Esophagus muscularis mucosa (tissue), 4 donors: Measurements from ENCODE around the gene PARVB. TPM values are rescaled to one million over a fixed set of nuclear protein-coding genes. Genes with fewer than 3 reads are reported as not detected.

Experiments used
- DNase-seq: peaks from one replicate; pipeline ENCODE4 v3.0.0-alpha.2; 2017; ENCODE audit errors: extremely low spot score
- H3K27ac ChIP-seq, 4 donors: fragments of 200-600 bp; sonication (generic); replicated peaks in 1 of 4; 1 replicate in 3 of 4; 2 replicates in 1 of 4; pipeline ENCODE4 v1.5.1; 2016 to 2019; ENCODE audit warnings: mild to moderate bottlenecking in 1 of 4
- H3K27me3 ChIP-seq, 4 donors: fragments of 200-600 bp; sonication (generic); one replicate each; pipeline versions ENCODE4 v1.5.1 to v1.6.0; 2016 to 2019
- H3K36me3 ChIP-seq, 4 donors: fragments of 200-600 bp; sonication (generic); one replicate each; pipeline ENCODE4 v1.5.1; 2016 to 2019
- H3K4me1 ChIP-seq, 4 donors: fragments of 200-600 bp; sonication (generic); one replicate each; pipeline ENCODE4 v1.5.1; 2016 to 2019
- H3K4me3 ChIP-seq, 4 donors: fragments of 200-600 bp; sonication (generic); 1 replicate in 2 of 4; 2 replicates in 2 of 4; pipeline ENCODE4 v1.5.1; 2016 to 2019; ENCODE audit warnings: mild to moderate bottlenecking in 4 of 4, moderate library complexity in 1 of 4
- H3K9me3 ChIP-seq, 4 donors: fragments of 200-600 bp; sonication (generic); 1 replicate in 3 of 4; 2 replicates in 1 of 4; pipeline ENCODE4 v1.5.1; 2016 to 2019
- EP300 ChIP-seq: sonication (generic); formaldehyde crosslinking; IDR thresholded peaks from one replicate; pipeline ENCODE4 v1.6.1; 2017; ENCODE audit warnings: antibody characterized with exemption
- POLR2A ChIP-seq: fragments of 450-650 bp; IDR thresholded peaks from one replicate; pipeline ENCODE4 v1.6.1; 2017; ENCODE audit warnings: antibody characterized with exemption, moderate library complexity, mild to moderate bottlenecking, low read depth
- POLR2AphosphoS5 ChIP-seq, 2 donors: sonication (generic); formaldehyde crosslinking; IDR thresholded peaks; one replicate each; pipeline ENCODE4 v1.6.1; 2017; ENCODE audit warnings: antibody characterized with exemption in 2 of 2
- WGBS: methylation state at CpG from one replicate; pipeline ENCODE4 v1.1.5; 2018; 5-methylcytosine and 5-hydroxymethylcytosine counted together
- intact Hi-C: fragments of 100-400 bp; cut with DNase I; formaldehyde crosslinking; loops from one replicate; pipeline ENCODE4 v1.15.1; 2023
- total RNA-seq, 4 donors: library from RNA; depleted of rRNA; stranded (reverse); fragments of >200 nt; gene quantifications; one replicate each; pipeline versions ENCODE4 v1.1.0 to v1.2.1, GENCODE V29; 2016
- TF ChIP-seq, protein P1 (sequence below), 3 experiments: fragments of 200-600 bp in 2 of 3; fragments of 450-650 bp in 1 of 3; sonication (generic) in 2 of 3; IDR thresholded peaks; one replicate each; pipeline ENCODE4 v1.5.1; 2017 to 2019; ENCODE audit warnings: antibody characterized with exemption in 3 of 3, mild to moderate bottlenecking in 2 of 3, moderate library complexity in 1 of 3

PARVB gene
- total RNA-seq, 4 donors from 2014 or later: 22.0 to 107 (median 45.5) TPM

DNA sequence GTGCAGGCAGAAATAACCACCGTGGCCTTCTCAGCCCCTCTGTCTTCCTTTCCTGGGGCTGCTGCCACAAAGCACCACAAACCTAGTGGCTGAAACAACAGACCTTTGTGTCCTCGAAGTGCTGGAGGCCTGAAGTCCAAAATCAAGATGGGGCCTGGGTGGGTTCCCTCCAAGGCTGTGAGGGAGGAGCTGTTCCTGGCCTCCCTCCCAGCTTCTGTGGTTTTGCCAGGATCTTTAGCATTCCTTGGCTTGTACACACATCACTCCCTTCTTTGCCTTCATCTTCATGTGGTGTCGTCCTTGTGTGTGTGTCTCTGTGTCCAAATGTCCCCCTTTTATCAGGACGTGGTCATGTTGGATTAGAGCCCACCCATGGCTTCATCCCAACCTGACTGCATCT, 127.6 kb downstream of the PARVB start:
- intact Hi-C loops: loop anchor here (10.0 kb wide), 1 partner anchor 157 kb away; no protein-coding TSS in a partner anchor
- H3K9me3 ChIP-seq: no peaks in the 10 kb centered on the region
- 72% methylated on average over 4 of the region's 4 CpGs for WGBS
- no peaks in the 10 kb centered on the region for H3K27me3 ChIP-seq
- peaks cover 0 to 22% (median 15%) of the 10 kb centered on the region in 4 donors for H3K4me1 ChIP-seq
- DNase-seq: no peak
- no peak for TF ChIP-seq EP300
- no peak for TF ChIP-seq POLR2AphosphoS5 (IDR thresholded peaks at IDR 0.05)
- no peak for TF ChIP-seq POLR2A
- H3K36me3 ChIP-seq: peaks cover 3 to 69% (median 29%) of the 10 kb centered on the region in 4 donors
- H3K4me3 ChIP-seq: no peak overlapping the region
- H3K27ac ChIP-seq: no peak overlapping the region

GRCh38 chr22:44153710-44154109, 129.6 kb downstream of the PARVB start:
- Histone ChIP-seq H3K9me3 (no peaks in the 10 kb centered on the region), H3K4me3 (no peak overlapping the region), H3K27me3 (no peaks in the 10 kb centered on the region), H3K36me3 (peaks cover 3 to 74% (median 33%) of the 10 kb centered on the region in 4 donors), H3K4me1 (peaks cover 4 to 17% (median 9%) of the 10 kb centered on the region in 4 donors), H3K27ac (no peak overlapping the region)
- intact Hi-C loops: loop anchor here (10.0 kb wide), 1 partner anchor 159 kb away; no protein-coding TSS in a partner anchor
- TF ChIP-seq EP300: no peak
- no peak for TF ChIP-seq POLR2A
- TF ChIP-seq, protein P1, sequence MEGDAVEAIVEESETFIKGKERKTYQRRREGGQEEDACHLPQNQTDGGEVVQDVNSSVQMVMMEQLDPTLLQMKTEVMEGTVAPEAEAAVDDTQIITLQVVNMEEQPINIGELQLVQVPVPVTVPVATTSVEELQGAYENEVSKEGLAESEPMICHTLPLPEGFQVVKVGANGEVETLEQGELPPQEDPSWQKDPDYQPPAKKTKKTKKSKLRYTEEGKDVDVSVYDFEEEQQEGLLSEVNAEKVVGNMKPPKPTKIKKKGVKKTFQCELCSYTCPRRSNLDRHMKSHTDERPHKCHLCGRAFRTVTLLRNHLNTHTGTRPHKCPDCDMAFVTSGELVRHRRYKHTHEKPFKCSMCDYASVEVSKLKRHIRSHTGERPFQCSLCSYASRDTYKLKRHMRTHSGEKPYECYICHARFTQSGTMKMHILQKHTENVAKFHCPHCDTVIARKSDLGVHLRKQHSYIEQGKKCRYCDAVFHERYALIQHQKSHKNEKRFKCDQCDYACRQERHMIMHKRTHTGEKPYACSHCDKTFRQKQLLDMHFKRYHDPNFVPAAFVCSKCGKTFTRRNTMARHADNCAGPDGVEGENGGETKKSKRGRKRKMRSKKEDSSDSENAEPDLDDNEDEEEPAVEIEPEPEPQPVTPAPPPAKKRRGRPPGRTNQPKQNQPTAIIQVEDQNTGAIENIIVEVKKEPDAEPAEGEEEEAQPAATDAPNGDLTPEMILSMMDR (IDR thresholded peaks at IDR 0.05): no peak
- TF ChIP-seq POLR2AphosphoS5 (IDR thresholded peaks at IDR 0.05): no peak
- no peak for DNase-seq
- WGBS: 90% methylated on average over 10 of the region's 10 CpGs

DNA sequence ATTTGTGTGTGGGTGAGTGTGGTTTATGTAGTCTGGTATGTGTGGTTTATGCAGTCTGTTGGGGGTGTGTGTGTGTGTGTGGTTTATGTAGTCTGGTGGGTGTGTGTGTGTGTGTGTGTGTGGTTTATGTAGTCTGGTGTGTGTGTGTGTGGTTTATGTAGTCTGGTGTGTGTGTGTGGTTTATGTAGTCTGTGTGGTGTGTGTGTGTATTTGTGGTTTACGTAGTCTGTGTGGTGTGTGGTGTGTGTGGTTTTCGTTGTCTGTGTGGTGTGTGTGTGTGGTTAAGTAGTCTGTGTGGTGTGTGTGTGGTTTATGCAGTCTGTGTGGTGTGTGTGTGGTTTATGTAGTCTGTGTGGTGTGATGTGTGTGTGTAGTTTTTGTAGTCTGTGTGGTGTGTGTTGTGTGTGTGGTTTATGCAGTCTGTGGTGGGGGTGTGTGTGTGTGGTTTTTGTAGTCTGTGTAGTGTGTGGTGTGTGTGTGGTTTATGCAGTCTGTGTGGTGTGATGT, 130.4 kb downstream of the PARVB start:
- TF ChIP-seq EP300 (no peak), POLR2A (no peak), POLR2AphosphoS5 (IDR thresholded peaks at IDR 0.05) (no peak)
- TF ChIP-seq, protein P1 (IDR thresholded peaks at IDR 0.05): no peak
- Histone ChIP-seq H3K4me1 (peaks cover 4 to 25% (median 17%) of the 10 kb centered on the region in 4 donors), H3K27me3 (no peaks in the 10 kb centered on the region), H3K4me3 (no peak overlapping the region), H3K27ac (no peak overlapping the region), H3K36me3 (peaks cover 0 to 74% (median 29%) of the 10 kb centered on the region in 4 donors), H3K9me3 (no peaks in the 10 kb centered on the region)
- DNase-seq: no peak
- intact Hi-C loops: loop anchor here (10.0 kb wide), 1 partner anchor 160 kb away; no protein-coding TSS in a partner anchor
- WGBS: 82% methylated on average over 2 of the region's 2 CpGs

GRCh38 chr22:44155115-44155514, 131.0 kb downstream of the PARVB start:
- 89% methylated on average over 10 of the region's 14 CpGs for WGBS
- no peaks in the 10 kb centered on the region for H3K27me3 ChIP-seq
- peaks cover 0 to 79% (median 27%) of the 10 kb centered on the region in 4 donors for H3K36me3 ChIP-seq
- no peak overlapping the region for H3K27ac ChIP-seq
- intact Hi-C loops: loop anchor here (10.0 kb wide), 1 partner anchor 160 kb away; no protein-coding TSS in a partner anchor
- no peaks in the 10 kb centered on the region for H3K9me3 ChIP-seq
- TF ChIP-seq POLR2AphosphoS5 (IDR thresholded peaks at IDR 0.05) (no peak), EP300 (no peak), POLR2A (no peak)
- TF ChIP-seq, protein P1 (IDR thresholded peaks at IDR 0.05): no peak
- no peak for DNase-seq
- H3K4me1 ChIP-seq: peaks cover 4 to 31% (median 22%) of the 10 kb centered on the region in 4 donors
- H3K4me3 ChIP-seq: no peak overlapping the region

- H3K27ac ChIP-seq: peak overlapping the region; percentile 46 to 78 (median 62)
- H3K4me3 ChIP-seq: no peak overlapping the region
- no peak for DNase-seq
- peaks cover 0 to 84% (median 24%) of the 10 kb centered on the region in 4 donors for H3K36me3 ChIP-seq
- H3K9me3 ChIP-seq: no peaks in the 10 kb centered on the region
- H3K4me1 ChIP-seq: peaks cover 4 to 31% (median 24%) of the 10 kb centered on the region in 4 donors
- TF ChIP-seq, protein P1 (IDR thresholded peaks at IDR 0.05): no peak
- TF ChIP-seq EP300 (no peak), POLR2A (no peak), POLR2AphosphoS5 (IDR thresholded peaks at IDR 0.05) (no peak)
- no peaks in the 10 kb centered on the region for H3K27me3 ChIP-seq
- WGBS: 96% methylated on average over 13 of the region's 13 CpGs
- intact Hi-C loops: loop anchor here (10.0 kb wide), 1 partner anchor 163 kb away; no protein-coding TSS in a partner anchor
Measured at GRCh38 chr22:44157916-44158618, 134.0 kb downstream of the PARVB start.
